Measurements from ENCODE around the gene DCAF16. TPM values are rescaled to one million over a fixed set of nuclear protein-coding genes. Genes with fewer than 3 reads are reported as not detected.

DCAF16 gene
- total RNA-seq, 4 donors from 2014 or later = 28.3 to 36.1 (median 31.9) TPM

- WGBS, 2 donors = 65% methylated on average over 1 of the region's 1 CpG
- no peak overlapping the region for H3K4me3 ChIP-seq (ENCODE audit: low read depth, poor library complexity, severe bottlenecking)
- no peak for TF ChIP-seq CTCF (IDR thresholded peaks at IDR 0.05)
- TF ChIP-seq POLR2A (IDR thresholded peaks at IDR 0.05) = no peak
- DNase-seq (ENCODE audit: low spot score in 2 of 2) = no peak
- intact Hi-C loops (cut with DNase I; ENCODE audit: low total_unique reads) = no loop called here
Measured at GRCh38 chr4:17794730-17795129, 15.8 kb downstream of the DCAF16 start.

DNA sequence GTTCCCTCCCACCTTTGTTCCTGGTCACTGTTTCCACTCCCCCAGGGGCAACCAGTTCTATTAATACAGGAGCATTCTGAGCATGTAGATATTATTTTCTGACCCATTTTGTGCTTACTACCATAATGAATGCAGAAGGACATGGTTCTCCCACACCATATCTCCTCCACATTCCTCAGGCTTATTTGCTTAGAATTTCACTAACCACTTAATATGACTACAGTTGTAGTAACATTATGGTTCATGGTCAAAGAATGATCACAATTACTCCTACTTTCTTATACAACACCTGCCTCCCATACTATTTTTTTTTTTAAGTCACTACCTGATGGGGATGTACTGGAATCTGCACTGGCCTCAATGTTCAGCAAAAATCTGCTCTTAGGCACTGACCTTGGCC is 21.6 kb downstream of the DCAF16 start:
- H3K4me3 ChIP-seq (ENCODE audit: low read depth, poor library complexity, severe bottlenecking) = no peak overlapping the region

DNA sequence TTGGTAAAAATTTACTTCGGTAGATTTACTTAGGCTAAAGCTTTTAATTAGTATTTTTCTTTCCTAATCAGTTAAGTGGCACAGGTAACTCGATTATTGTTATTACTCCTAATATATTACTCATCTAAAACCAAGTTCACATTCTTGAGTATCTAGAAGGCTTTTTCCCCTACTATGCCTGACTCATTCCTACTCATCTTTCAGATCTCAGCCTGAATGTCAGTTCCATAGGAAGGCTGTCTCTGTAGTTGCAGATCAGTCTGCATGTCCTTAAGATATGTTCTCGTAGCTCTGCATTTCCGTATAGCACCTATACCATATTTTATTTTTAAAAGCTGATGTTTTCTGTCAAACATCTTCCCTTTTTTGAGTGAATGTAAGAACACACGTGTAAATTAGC is 23.2 kb downstream of the DCAF16 start:
- DNase-seq (ENCODE audit: low spot score in 2 of 2) = no peak
- 72 to 77% methylated on average over 5 of the region's 5 CpGs for WGBS, 2 donors
- no peak for TF ChIP-seq POLR2A (IDR thresholded peaks at IDR 0.05)
- TF ChIP-seq CTCF (IDR thresholded peaks at IDR 0.05) = no peak
- intact Hi-C loops (cut with DNase I; ENCODE audit: low total_unique reads) = no loop called here
- no peak overlapping the region for H3K4me3 ChIP-seq (ENCODE audit: low read depth, poor library complexity, severe bottlenecking)

More for the DNA sequence above, 21.6 kb downstream of the DCAF16 start:
- no peak for DNase-seq (ENCODE audit: low spot score in 2 of 2)
- TF ChIP-seq CTCF (IDR thresholded peaks at IDR 0.05) (no peak), POLR2A (IDR thresholded peaks at IDR 0.05) (no peak)
- intact Hi-C loops (cut with DNase I; ENCODE audit: low total_unique reads) = no loop called here

- intact Hi-C loops (cut with DNase I; ENCODE audit: low total_unique reads) = no loop called here
- WGBS, 2 donors = 51 to 59% methylated on average over 5 of the region's 5 CpGs
- no peak for DNase-seq (ENCODE audit: low spot score in 2 of 2)
- no peak overlapping the region for H3K4me3 ChIP-seq (ENCODE audit: low read depth, poor library complexity, severe bottlenecking)
- no peak for TF ChIP-seq POLR2A (IDR thresholded peaks at IDR 0.05)
- TF ChIP-seq CTCF (IDR thresholded peaks at IDR 0.05) = no peak
Measured at GRCh38 chr4:17786567-17786966, 24.0 kb downstream of the DCAF16 start.

- no peak for TF ChIP-seq POLR2A (IDR thresholded peaks at IDR 0.05)
- no peak for TF ChIP-seq CTCF (IDR thresholded peaks at IDR 0.05)
- 58 to 62% methylated on average over 5 of the region's 5 CpGs for WGBS, 2 donors
Measured at GRCh38 chr4:17785858-17786257, 24.7 kb downstream of the DCAF16 start.

More at GRCh38 chr4:17785858-17786257, 24.7 kb downstream of the DCAF16 start:
- no peak overlapping the region for H3K4me3 ChIP-seq (ENCODE audit: low read depth, poor library complexity, severe bottlenecking)
- no peak for DNase-seq (ENCODE audit: low spot score in 2 of 2)
- intact Hi-C loops (cut with DNase I; ENCODE audit: low total_unique reads) = no loop called here

All from lower leg skin (tissue), 4 donors.